22Rv1 (cell line): Measurements from ENCODE around the gene SPG7.

ENCODE experiments used
- ZFX ChIP-seq: fragments of 450-650 bp; IDR thresholded peaks from 2 replicates; pipeline ENCODE4 v1.6.1; 2017; ENCODE audit warnings: antibody characterized with exemption, borderline replicate concordance
- TF ChIP-seq, protein P1 (sequence below): fragments of 450-650 bp; IDR thresholded peaks from 2 replicates; pipeline ENCODE4 v1.5.1; 2017; ENCODE audit warnings: mild to moderate bottlenecking

DNA sequence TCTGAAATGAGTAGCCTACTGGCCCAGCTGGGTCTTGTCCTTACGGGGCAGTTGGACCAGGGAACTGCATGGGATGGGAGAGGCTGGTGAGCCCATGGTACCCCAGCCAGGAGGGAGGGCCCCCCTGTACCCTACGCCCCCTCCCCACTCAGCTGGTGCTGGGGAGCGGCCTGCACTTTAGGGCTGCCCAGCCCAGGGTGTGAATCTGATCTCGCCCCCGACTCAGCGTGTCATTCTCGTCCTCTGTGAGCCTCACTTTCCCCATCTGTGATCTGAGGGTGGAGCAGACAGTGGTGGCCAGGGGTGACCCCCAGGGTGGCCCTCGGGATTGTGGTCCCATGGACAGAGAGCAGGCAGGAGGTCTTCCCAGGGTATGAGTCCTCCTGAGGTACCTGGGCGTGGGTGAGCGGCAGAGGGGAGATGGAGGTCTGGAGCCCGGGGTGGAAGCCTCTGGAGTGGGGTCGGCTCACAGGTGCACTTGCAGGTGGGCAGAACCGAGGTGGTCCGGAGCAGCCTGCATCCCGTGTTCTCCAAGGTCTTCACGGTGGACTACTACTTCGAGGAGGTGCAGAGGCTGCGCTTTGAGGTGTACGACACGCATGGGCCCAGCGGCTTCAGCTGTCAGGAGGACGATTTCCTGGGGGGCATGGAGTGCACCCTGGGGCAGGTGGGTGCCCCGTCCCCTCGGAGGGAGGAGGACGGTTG, 69.0 kb downstream of the SPG7 start:
- TF ChIP-seq, protein P1, sequence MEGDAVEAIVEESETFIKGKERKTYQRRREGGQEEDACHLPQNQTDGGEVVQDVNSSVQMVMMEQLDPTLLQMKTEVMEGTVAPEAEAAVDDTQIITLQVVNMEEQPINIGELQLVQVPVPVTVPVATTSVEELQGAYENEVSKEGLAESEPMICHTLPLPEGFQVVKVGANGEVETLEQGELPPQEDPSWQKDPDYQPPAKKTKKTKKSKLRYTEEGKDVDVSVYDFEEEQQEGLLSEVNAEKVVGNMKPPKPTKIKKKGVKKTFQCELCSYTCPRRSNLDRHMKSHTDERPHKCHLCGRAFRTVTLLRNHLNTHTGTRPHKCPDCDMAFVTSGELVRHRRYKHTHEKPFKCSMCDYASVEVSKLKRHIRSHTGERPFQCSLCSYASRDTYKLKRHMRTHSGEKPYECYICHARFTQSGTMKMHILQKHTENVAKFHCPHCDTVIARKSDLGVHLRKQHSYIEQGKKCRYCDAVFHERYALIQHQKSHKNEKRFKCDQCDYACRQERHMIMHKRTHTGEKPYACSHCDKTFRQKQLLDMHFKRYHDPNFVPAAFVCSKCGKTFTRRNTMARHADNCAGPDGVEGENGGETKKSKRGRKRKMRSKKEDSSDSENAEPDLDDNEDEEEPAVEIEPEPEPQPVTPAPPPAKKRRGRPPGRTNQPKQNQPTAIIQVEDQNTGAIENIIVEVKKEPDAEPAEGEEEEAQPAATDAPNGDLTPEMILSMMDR: no peak
- TF ChIP-seq ZFX: no peak
